Stimulated activated CD8-positive, alpha-beta memory T cell treated with anti-CD3 and anti-CD28 coated beads, Interleukin-12 subunit alpha, Interleukin-12 subunit beta, amount 100 ng/mL, for 24 hours (primary cell): Measurements from ENCODE around the gene BRPF1.

Experiments used
- DNase-seq: peaks from one replicate; pipeline ENCODE4 v3.0.0-alpha.2; 2020; ENCODE audit errors: extremely low read depth

BRPF1 gene, protein sequence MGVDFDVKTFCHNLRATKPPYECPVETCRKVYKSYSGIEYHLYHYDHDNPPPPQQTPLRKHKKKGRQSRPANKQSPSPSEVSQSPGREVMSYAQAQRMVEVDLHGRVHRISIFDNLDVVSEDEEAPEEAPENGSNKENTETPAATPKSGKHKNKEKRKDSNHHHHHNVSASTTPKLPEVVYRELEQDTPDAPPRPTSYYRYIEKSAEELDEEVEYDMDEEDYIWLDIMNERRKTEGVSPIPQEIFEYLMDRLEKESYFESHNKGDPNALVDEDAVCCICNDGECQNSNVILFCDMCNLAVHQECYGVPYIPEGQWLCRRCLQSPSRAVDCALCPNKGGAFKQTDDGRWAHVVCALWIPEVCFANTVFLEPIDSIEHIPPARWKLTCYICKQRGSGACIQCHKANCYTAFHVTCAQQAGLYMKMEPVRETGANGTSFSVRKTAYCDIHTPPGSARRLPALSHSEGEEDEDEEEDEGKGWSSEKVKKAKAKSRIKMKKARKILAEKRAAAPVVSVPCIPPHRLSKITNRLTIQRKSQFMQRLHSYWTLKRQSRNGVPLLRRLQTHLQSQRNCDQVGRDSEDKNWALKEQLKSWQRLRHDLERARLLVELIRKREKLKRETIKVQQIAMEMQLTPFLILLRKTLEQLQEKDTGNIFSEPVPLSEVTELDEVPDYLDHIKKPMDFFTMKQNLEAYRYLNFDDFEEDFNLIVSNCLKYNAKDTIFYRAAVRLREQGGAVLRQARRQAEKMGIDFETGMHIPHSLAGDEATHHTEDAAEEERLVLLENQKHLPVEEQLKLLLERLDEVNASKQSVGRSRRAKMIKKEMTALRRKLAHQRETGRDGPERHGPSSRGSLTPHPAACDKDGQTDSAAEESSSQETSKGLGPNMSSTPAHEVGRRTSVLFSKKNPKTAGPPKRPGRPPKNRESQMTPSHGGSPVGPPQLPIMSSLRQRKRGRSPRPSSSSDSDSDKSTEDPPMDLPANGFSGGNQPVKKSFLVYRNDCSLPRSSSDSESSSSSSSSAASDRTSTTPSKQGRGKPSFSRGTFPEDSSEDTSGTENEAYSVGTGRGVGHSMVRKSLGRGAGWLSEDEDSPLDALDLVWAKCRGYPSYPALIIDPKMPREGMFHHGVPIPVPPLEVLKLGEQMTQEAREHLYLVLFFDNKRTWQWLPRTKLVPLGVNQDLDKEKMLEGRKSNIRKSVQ (N-terminal part only)

GRCh38 chr3:9731206-9732079 is at the start of gene BRPF1:
Gene BRPF1, plus strand, starts transcription at chr3:9731735. Its CDS starts 2,406 bp downstream, at chr3:9734141.
- peak; percentile 98 for DNase-seq

DNA sequence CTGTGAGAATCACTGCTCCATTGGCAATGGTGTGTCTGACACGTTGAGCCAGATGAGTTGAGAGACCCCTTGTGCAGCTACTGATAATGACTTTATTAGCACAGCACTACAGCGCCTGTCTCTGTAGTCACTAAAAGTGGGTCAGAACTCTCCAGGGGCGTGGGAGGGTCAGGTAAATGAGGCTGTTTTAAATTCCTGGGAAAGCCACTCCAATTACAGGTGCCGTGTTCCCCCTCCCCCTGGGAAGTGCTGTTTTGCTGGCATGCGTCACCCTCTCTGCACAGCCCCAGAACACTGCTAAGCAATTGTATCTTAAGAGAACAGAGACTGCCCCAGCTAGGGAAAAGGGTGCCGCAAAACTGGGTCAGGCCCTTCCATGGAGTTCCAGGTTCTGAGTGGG is 49.4 kb upstream of the BRPF1 start:
- DNase-seq, result no peak

GRCh38 chr3:9683426-9683825 is 48.1 kb upstream of the BRPF1 start:
- no peak for DNase-seq

GRCh38 chr3:9685216-9686049 is 46.1 kb upstream of the BRPF1 start:
- DNase-seq, result no peak

GRCh38 chr3:9686050-9686550 is 45.4 kb upstream of the BRPF1 start:
- no peak for DNase-seq

DNA sequence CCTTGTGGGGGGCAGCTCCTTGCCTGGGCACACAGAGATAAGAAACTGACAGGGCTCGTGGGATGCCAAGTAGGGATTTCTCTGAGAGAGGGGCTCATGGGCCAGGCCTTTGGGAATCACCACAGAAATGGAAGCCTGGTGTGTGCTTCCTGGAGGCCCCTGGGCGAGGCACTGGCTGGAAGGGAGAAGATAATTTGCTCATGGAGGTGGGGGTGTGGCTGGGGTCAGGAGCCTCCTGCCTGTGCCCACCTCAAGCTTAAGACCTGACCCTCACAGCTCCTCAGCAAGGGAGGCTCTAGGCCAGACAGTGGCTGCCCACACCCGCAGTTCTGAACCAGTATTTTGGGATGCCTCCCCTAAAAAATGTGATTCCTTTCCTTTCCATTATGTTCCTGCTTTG is 44.8 kb upstream of the BRPF1 start:
- DNase-seq, result no peak

DNA sequence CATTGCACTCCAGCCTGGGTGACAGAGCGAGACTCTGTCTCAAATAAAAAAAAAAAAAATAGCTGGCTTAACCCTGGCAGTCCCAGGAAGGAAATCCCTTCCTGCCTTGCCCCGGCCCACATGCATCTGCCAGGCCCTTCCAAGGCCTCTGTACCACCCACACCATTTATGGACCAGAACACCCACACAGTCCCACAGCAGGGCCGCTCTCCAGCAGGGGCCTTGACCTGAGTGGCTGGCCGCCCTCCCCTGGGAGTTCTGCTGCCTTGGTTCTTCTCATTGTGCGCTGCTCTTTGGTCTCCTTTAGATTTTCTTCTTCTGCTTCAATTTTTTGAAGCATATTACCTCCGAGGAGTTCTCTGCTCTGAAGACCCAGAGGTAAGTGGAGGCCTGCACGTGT is 44.0 kb upstream of the BRPF1 start:
- no peak for DNase-seq

GRCh38 chr3:9688961-9689360 is 42.6 kb upstream of the BRPF1 start:
- DNase-seq, result no peak

- DNase-seq, result no peak
Observed at GRCh38 chr3:9689757-9690156, 41.8 kb upstream of the BRPF1 start.

DNA sequence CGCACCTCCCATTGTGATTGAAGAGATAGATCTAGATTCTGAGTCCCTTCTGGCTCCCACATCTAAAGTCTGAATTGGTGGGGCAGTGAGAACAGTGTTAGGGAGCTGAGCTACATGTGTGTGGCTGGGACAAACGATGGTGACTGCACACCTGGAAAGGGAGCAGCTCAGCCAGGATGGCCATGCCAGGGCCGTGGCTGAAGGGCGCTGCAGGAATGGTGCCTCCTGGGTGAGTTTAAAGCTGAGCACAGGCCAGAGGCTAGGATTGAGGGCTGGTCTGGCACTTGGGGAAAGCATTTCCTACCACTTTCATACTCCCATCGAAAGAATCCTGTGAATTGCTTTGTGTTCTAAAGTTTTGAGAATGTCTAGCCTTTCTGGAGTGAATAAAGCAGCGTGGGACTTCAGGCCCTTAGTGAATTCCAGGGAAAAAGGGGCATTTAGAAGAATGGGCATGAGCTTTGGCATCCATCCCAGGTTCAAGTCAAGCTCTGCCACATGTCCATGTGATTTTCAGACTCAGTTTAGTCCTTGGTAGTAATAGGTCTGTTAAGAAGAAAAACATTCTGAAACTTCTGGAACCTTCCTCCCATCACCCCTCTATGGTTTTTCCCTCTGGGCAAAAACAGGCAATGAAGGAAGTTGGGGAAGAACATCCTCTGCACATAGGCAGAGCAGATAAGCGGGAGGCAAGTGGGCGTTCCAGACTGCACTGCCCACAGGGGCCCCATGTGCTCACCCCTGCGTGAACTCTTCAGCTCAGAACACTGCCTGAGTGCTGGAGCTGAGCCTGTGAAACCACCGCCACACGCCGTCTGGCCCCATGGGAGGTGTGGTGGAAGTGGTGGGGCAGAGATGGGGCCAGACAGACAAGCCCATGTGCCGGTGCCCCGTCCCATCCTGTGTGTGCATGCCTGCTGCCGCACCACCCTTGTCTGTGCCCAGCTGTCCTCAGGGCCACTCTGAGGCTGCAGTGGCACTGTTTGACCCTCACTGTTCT is 40.8 kb upstream of the BRPF1 start:
- DNase-seq, result no peak

DNA sequence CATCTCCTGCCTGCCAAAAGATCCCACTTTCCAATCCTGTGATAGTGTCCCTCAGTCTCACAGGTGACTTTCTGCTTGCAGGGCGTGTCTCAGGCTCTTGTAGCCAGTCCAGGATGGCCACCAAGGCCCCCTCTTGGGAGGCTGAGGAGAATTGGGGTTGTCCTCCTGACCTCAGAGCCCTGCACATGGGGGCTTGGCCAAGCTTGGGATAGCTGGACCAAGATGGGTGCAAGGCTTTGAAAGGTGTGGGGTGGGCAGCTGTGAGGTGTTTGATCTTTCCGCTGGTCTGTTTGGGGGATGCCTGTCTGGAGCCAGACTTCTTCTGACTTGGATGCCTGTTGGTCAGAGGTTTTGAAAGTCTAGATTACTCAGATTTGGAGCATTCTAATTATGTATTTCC is 39.9 kb upstream of the BRPF1 start:
- DNase-seq, result no peak

DNA sequence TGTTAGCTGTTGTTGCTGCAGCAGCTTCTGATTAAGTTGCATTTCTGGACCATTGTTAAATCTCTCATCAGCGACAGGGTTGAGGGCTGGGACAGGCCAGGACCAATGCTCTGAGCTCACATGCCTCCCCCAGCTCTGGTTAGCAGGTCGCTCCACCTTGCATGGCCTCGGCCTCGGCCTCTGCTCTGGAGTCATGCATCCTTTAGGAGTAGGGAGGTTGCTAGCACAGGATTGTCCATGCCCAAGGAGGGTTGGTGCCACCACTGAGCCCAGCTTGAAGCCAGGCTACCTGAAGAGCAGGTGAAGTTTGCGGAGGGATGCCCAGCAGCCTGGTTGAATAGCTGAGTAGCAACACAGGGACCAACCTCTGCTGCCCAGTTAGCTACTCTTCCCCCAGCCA is 39.1 kb upstream of the BRPF1 start:
- DNase-seq, result no peak

GRCh38 chr3:9695345-9695744 is 36.2 kb upstream of the BRPF1 start:
- DNase-seq, result no peak

- DNase-seq, result no peak
Observed at GRCh38 chr3:9695746-9696145, 35.8 kb upstream of the BRPF1 start.

- no peak for DNase-seq
Observed at GRCh38 chr3:9696480-9697220, 34.9 kb upstream of the BRPF1 start.

DNA sequence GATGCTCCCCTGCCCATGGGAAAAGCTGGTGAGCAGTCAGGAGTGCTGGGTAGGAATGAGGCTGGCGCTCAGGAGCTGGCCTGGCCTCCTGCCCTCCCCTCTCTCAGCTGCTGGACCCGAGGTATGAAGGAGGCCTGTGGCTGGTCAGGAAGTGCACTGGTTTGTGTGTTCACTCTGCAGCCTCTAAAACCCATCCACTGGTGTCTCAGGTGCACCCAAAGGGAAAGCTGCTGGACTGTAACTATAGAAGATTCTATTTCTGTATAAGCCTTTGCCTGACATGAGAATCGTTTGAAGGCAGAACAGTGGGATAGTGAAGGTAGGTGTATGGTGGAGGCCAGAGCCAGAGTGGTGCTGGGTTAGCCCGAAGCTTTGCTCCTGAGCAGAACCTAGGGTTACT is 33.6 kb upstream of the BRPF1 start:
- DNase-seq, result no peak

DNA sequence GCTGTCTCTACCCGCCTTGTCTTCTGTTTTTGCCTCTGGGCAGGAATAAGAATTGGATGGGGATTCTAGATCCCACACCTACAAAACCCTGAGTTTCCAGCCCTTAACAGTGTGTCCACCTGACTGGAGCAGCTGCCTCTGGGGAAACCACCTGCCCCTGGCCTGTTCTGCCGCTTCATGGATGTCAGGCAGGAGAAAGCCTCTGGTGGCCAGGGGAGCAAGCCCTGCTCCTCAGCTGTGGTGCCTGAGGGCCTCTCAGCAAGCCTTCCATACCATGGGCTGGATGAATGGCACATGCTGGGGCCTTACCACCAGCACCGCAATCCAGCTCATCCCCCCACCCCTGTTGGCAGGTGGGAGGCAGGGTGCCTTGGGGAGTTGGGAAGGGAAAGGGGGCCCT is 33.2 kb upstream of the BRPF1 start:
- no peak for DNase-seq

- no peak for DNase-seq
Observed at GRCh38 chr3:9700536-9700935, 31.0 kb upstream of the BRPF1 start.
